ENCODE results near the gene TNS1.

TNS1 gene

GRCh38 chr2:217897816-217898806, 104.7 kb downstream of the TNS1 start:
- no peak for DNase-seq (ENCODE audit: low read depth)

- no peak for DNase-seq (ENCODE audit: low read depth)
Measured at GRCh38 chr2:217897091-217897715, 105.6 kb downstream of the TNS1 start.

GRCh38 chr2:217895070-217895635, 107.6 kb downstream of the TNS1 start:
- no peak for DNase-seq (ENCODE audit: low read depth)

DNA sequence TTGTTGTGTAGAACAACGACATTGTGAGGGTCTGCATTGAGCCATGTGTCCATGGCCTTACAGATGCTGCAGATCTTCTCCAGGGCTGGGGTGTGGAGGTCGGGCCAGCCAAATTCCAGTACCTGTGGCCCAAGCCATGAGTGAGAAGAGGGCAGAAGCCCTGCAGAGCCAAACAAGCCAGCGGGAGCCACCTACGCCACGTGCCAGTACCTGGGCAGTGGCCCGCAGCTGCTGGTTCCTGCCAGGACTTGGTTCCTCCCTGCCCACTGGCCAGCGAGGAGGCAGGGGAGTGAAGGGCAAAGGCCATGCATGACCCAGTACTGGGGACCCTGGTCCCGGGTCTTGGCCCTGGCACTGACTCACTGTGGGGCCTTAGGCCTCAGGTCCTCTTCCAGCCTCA, 109.4 kb downstream of the TNS1 start:
- no peak for DNase-seq (ENCODE audit: low read depth)

GRCh38 chr2:217892560-217892959, 110.2 kb downstream of the TNS1 start:
- DNase-seq (ENCODE audit: low read depth), result no peak

DNA sequence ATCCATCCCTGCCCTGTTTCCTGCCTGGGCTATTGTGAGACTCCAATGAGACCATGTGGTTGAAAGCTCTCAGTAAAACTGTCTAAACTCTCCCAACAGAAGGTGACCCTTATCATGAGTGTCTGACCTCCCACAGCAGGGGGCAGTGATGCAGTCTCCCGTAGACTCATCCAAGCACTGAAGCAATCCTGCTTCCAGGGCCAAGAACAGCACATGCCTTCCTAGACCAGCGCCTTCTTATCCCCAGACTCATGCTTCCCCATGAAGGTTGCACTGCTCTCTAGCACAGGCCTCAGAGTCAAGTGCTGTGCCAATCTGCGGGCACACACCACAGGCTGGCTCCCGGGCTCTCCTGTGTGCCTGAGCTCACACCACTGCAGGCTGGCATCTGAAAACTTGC, 112.3 kb downstream of the TNS1 start:
- no peak for DNase-seq (ENCODE audit: low read depth)

DNA sequence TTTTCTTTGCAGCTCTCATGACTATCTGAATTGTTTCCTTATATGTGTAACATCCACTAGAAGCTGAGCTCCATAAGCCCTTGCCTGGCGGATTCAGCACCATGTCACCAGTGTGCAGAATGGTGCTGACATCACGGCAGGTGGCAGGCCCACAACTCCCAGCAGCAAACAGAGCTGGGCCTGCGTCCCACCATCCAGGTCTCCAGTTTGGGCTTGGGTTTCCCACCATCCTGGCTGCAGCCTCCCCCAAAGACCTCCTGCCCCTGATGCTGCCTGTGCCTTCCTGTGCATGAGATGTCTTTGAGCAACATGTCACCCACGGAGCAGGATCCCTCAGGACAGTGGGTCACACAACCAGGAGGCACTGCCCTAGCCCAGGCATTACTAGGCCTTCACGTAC, 113.1 kb downstream of the TNS1 start:
- DNase-seq (ENCODE audit: low read depth), result no peak

DNA sequence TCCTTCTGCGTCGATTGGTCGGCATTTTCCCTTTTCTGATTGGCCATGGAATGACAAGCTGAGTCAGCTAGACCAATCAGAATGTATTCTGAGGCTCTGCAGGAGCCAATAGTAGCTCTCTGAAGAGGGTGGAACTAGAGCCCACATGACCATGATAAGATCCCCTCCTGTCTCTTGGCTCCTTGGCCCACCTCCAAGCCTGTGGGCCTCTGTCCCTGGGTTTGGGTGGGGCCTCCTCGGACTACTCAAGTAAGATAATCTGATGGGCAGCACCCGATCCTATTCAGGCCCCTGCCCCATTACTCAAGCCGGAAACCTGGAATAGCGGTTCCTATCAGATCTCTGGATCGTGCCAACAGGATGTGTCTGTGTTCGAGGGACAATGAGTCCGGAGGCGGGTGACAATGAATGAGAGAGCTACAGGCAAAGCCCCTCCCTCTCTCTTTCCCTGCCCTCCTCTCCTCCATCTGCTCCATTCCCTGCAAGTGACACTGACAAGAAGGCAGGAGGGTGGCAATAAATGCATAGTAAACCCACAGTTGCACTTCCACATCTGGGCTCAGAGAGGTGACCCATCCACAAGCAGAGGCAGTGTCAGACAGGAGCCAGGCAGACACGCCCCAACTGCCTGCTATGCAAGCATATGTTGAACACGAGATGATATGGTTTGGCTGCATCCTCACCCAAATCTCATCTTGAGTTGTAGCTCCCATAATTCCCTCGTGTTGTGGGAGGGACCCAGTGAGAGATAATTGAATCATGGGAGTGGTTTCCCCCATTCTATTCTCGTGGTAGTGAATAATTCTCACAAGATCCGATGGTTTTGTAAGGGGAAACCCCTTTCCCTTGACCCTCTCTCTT, 114.7 kb downstream of the TNS1 start:
- no peak for DNase-seq (ENCODE audit: low read depth)

DNA sequence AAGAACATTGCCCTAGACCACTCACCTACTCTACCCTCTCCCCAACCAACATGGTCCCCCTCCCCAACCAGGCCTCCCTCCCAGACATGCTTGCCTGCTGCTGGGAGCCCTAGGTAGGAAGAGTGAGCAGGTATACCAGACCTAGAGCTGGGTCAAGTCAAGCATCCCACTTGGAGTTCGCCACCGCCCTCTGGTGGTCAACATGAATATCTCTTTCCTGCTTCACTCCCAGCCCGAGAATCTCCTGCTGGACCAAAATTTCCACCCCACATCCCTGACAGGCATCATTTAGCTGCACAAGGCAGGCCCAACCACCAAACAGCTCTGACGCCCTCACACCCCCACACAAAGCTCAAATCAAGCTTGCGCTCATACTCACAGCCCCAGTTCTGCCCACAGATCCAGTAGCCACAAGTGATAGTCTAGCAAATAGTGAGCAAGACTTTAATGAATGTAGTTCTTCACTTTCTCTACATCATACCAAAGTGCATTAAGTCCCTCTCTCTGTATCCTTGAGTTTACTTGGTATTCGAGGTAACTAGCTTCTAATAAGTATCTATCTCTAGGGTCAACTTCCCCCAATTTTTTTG, 116.0 kb downstream of the TNS1 start:
- DNase-seq (ENCODE audit: low read depth), result peak; percentile 47

- no peak for DNase-seq (ENCODE audit: low read depth)
Measured at GRCh38 chr2:217886091-217886490, 116.7 kb downstream of the TNS1 start.

GRCh38 chr2:217884985-217885384, 117.8 kb downstream of the TNS1 start:
- no peak for DNase-seq (ENCODE audit: low read depth)

DNA sequence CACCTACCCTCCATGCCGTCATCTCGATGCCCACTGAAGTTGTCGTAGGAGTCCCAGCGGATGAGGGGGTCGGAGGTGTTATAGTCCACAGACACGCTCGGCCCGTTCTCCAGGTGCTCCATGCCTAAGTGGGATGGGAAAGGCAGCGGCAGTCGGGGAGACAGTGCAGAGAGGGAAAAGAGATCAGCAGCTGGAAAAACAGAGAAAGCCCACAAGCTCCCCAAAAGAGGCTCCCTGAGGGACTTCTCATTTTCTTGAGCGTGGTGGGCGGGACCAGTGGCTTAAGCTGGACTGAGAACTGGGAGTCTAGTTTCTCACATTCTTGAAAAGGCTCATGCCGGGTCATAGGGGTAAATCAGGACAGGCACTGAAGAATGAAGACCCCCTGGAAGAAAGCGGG, 121.9 kb downstream of the TNS1 start:
- no peak for DNase-seq (ENCODE audit: low read depth)

DNA sequence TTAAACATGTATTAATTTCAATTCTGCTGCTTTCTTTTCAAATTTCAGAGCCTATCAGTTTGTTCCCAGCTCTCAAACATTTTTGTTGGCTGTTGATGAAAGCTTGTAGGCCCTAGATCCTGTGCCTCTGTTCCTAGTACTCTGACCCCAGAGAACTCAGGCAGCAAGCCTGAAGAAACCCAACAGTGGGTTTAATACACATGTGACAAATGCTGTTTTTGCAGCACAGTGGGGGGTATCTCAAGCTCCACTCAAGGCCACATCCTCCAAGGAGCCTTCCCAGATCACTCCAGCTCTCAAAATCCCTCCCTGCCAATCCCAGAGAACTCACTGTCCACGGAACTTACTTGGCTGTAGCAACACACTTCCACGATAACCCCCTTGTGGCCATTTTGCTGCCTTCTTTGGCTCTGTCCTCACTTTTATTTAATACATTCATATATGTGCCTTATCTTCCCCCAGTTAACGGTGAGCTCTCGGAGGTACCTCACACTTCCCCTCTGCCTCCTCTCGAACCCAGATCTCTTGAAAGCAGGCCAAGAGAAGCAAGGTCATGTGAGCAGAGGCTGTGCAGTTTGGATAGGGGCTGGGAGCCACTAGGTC, 122.4 kb downstream of the TNS1 start:
- DNase-seq (ENCODE audit: low read depth), result no peak

DNA sequence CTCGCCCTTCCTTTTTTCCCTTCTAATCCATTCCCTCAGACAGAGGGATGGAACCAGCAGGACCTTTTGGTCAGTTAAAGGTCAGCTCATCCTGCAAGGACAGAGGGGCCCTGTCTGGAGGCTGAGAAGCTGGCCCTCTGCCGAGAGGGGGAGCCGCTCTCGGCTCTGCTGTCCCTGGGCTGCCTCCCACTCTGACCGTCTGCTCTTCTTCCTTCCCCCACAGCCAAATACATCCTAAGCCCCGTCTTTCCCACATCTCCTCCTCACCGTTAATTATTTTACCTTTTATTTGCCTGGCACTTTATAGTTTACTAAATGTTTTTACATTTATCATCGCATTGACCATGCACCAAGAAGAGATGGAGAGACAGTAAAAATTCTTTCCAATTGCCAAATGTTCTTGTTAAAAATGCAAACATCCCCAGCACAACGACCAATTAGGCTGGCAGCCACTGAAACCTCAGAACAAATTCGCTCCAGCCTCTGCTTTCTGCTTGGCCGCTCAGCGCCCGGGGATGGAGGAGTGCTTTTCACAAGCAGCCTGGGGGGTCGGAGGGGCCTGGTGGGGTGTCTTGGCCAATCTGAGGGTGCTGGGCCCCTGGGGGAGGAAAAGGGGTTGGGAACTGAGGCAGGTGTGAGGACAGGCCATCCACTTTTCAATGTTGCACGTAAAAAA, 123.7 kb downstream of the TNS1 start:
- DNase-seq (ENCODE audit: low read depth), result no peak

DNA sequence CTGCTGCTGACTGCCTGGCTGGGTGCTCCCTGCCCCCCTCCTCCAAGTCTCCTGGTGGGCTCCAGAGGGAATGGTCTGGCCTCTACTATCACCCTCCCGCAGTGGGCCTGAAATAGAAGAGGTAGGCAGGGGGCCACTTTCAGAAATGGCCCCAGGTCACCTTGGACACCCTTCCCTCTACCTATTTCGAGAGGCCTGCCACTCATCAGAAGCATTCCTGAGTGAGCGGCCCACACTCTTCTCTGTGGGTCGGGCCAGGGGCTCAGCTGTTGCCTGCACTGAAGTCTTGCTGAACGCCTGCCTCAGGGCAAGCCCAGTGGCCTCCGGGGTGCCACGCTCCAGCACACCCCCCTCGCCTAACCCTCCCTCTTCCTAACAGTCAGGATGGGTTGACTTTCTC, 124.9 kb downstream of the TNS1 start:
- no peak for DNase-seq (ENCODE audit: low read depth)

DNA sequence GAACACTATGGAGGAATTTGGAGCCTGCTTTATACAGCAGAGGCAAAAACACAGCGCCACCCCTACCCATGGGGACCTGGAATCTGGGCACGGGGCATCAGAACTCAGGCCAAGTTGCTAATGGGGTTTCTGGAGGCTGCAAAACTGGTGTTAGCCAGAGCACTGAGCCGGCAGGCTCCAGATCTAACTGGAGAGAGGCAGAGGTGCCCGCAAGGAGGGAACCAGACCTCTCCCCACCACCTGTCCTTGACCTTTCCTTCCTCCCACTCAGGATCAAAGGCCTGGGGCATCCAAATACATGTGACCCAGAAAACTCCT, 126.6 kb downstream of the TNS1 start:
- DNase-seq (ENCODE audit: low read depth), result no peak

GRCh38 chr2:217875556-217876252, 127.1 kb downstream of the TNS1 start:
- no peak for DNase-seq (ENCODE audit: low read depth)

- DNase-seq (ENCODE audit: low read depth), result no peak
Measured at GRCh38 chr2:217875138-217875537, 127.7 kb downstream of the TNS1 start.

GRCh38 chr2:217873371-217873770, 129.4 kb downstream of the TNS1 start:
- DNase-seq (ENCODE audit: low read depth), result no peak

DNA sequence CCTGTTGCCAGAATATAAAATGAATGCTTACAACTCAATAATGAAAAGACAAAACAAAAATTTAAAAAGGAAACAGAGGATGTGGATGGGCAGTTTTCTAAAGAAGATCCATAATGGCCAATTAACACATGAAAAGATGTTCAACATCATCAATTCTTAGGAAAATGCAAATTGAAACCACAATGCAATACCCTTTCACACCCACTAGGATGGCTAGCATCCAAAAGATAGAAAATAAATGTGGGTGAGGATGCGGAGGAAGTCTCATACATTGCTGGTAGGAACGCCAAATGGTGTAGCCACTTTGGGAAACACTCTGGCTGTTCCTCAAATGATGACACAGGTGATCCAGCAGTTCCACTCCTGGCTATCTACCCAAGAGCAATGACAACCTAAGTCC, 130.5 kb downstream of the TNS1 start:
- DNase-seq (ENCODE audit: low read depth), result no peak
